ENCODE measurements around the gene CCSER1. TPM values are rescaled to one million over a fixed set of nuclear protein-coding genes. Genes with fewer than 3 reads are reported as not detected.

CCSER1 gene
- total RNA-seq, 1 donor from 2014 or later = 20.1 TPM

DNA sequence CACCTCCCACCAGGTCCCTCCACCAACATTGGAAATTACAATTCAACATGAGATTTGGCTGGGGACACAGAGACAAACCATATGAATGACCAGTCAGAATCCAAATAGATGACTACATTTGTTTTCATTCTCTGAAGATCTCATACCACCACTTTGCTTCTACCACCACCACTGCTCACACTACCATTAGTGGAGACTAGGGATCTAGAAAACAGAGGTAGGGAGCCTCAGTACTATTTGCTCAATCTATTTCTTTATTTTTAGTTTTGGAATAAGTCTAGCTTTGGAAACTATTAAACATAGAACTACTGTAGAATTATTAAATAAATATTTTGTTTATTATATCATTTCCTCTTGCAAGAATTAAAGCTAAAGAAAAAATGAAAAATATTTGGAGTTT, 727.9 kb downstream of the CCSER1 start:
- ChIA-PET CTCF (no interaction called here), POLR2A (no interaction called here)
- H3K36me3 Mint-ChIP-seq (ENCODE audit: low read depth) = no peaks in the 10 kb centered on the region
- TF ChIP-seq, protein P1, sequence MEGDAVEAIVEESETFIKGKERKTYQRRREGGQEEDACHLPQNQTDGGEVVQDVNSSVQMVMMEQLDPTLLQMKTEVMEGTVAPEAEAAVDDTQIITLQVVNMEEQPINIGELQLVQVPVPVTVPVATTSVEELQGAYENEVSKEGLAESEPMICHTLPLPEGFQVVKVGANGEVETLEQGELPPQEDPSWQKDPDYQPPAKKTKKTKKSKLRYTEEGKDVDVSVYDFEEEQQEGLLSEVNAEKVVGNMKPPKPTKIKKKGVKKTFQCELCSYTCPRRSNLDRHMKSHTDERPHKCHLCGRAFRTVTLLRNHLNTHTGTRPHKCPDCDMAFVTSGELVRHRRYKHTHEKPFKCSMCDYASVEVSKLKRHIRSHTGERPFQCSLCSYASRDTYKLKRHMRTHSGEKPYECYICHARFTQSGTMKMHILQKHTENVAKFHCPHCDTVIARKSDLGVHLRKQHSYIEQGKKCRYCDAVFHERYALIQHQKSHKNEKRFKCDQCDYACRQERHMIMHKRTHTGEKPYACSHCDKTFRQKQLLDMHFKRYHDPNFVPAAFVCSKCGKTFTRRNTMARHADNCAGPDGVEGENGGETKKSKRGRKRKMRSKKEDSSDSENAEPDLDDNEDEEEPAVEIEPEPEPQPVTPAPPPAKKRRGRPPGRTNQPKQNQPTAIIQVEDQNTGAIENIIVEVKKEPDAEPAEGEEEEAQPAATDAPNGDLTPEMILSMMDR (IDR thresholded peaks at IDR 0.05) = no peak
- H3K9me3 Mint-ChIP-seq = peaks cover 2% of the 10 kb centered on the region
- no peak overlapping the region for H3K4me3 Mint-ChIP-seq
- no peaks in the 10 kb centered on the region for H3K27me3 Mint-ChIP-seq
- intact Hi-C loops (cut with micrococcal nuclease) = no loop called here
- ATAC-seq (ENCODE audit: low read depth) (no peak), DNase-seq (no peak)
- no peak overlapping the region for H3K27ac Mint-ChIP-seq
- H3K4me1 Mint-ChIP-seq = no peaks in the 10 kb centered on the region

DNA sequence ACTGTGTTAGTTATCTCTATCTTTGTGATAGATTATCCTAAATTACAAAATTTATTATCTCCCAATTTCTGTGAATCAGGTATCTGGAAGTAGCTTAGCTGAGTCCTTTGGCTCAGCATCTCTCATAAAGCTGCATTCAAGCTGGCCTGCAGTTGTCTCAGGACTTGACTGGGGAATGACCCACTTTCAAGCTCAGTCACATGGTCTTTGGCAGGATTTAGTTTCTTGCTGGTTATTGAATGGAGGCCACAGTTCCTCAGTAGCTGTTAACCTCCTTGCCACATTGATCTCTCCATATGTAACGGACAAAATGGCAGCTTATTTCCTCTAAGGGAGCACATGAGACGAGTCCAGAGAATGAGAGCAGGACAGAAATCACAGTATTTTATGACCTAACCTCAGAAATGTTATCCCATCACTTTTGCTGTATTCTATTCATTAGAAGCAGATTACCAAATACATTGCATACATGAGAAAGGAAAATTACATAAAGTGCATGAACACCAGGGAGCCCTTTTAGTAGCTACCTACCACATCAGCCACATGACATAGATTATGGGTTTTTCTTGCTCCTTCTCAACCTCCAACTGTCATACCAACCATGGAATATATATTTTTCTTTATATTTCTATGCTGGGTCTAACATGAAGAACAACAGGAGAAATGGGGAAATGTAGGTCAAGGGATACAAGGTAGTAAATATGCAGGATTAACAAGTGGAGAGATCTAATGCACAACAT, 730.1 kb downstream of the CCSER1 start:
- Mint-ChIP-seq H3K4me3 (no peak overlapping the region), H3K9me3 (peaks cover 2% of the 10 kb centered on the region), H3K36me3 (ENCODE audit: low read depth) (no peaks in the 10 kb centered on the region), H3K27ac (no peak overlapping the region), H3K27me3 (no peaks in the 10 kb centered on the region), H3K4me1 (no peaks in the 10 kb centered on the region)
- TF ChIP-seq, protein P1 (IDR thresholded peaks at IDR 0.05) = no peak
- ChIA-PET CTCF (no interaction called here), POLR2A (no interaction called here)
- intact Hi-C loops (cut with micrococcal nuclease) = no loop called here
- ATAC-seq (ENCODE audit: low read depth) = no peak
- no peak for DNase-seq

DNA sequence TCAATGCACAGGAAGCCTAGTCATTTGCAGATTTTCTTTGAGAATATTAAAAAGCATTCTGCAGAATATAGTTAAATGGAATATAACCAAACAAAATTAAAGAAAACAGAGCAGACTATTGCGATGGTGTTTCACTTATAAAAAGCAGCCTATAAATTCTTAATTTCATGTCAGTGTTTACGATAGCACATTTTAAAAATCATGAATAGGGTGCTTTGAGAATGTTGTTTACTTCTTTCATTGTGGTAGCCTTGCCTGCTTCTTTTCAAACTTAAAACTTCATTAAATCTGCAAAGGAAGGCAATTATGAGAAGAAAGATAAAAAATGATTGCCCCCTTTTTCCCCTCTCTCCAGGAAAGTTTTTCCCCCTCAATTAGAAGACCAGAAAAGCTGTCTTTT, 748.6 kb downstream of the CCSER1 start:
- Mint-ChIP-seq H3K36me3 (ENCODE audit: low read depth) (no peaks in the 10 kb centered on the region), H3K9me3 (peaks cover 4% of the 10 kb centered on the region), H3K4me1 (no peaks in the 10 kb centered on the region), H3K4me3 (no peak overlapping the region), H3K27me3 (no peaks in the 10 kb centered on the region), H3K27ac (no peak overlapping the region)
- POLR2A ChIA-PET = no interaction called here
- TF ChIP-seq, protein P1 (IDR thresholded peaks at IDR 0.05) = no peak
- intact Hi-C loops (cut with micrococcal nuclease) = no loop called here
- no peak for ATAC-seq (ENCODE audit: low read depth)
- DNase-seq = no peak
- CTCF ChIA-PET = no interaction called here

DNA sequence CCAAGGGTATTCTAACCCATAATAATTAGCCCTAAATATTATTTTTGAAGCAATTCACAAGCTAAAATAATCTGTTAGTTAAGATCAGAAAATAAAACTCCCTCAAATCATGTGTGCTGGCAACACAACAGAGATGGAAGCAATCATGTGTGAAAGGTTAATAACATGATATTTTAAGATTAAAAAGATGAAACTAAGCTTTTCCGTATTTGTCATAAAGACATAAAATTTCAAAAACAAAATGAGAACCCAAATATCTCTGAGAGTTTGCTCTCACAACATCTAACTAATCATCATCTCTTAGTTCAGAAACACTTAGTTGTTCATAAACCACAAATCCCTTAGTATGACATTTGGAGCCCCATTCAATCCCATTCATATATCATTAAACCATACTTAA, 749.1 kb downstream of the CCSER1 start:
- Mint-ChIP-seq H3K27me3 (no peaks in the 10 kb centered on the region), H3K9me3 (peaks cover 4% of the 10 kb centered on the region), H3K4me1 (no peaks in the 10 kb centered on the region), H3K36me3 (ENCODE audit: low read depth) (no peaks in the 10 kb centered on the region), H3K4me3 (no peak overlapping the region), H3K27ac (no peak overlapping the region)
- ATAC-seq (ENCODE audit: low read depth) (no peak), DNase-seq (no peak)
- TF ChIP-seq, protein P1 (IDR thresholded peaks at IDR 0.05) = no peak
- intact Hi-C loops (cut with micrococcal nuclease) = no loop called here
- POLR2A ChIA-PET = no interaction called here
- CTCF ChIA-PET = no interaction called here

DNA sequence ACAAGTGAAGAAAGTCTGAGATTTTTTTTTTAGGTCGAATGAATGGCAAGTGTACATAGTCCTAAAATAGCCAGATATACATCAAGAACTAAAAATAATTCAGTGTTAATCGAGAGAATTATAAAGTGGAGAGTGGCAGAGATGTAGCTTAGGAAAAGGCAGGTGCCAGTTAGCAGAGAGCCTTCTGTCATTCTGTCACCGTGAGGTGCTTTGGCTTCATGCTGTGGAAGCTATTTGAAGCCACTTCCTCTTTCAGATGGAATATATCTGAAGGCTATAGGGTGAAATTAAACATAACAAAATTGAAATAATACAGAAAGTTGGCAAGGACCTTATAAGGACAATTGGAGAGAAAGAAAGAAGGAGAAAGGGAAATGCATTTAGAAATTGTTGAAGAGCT, 756.3 kb downstream of the CCSER1 start:
- DNase-seq (no peak), ATAC-seq (ENCODE audit: low read depth) (no peak)
- H3K4me1 Mint-ChIP-seq = no peaks in the 10 kb centered on the region
- H3K27me3 Mint-ChIP-seq = no peaks in the 10 kb centered on the region
- H3K36me3 Mint-ChIP-seq (ENCODE audit: low read depth) = no peaks in the 10 kb centered on the region
- POLR2A ChIA-PET = no interaction called here
- no peak overlapping the region for H3K27ac Mint-ChIP-seq
- TF ChIP-seq, protein P1 (IDR thresholded peaks at IDR 0.05) = no peak
- H3K4me3 Mint-ChIP-seq = no peak overlapping the region
- CTCF ChIA-PET = no interaction called here
- H3K9me3 Mint-ChIP-seq = peaks cover 2% of the 10 kb centered on the region
- intact Hi-C loops (cut with micrococcal nuclease) = no loop called here
